ENCODE data around the gene ELFN2.
"Not testable (repeated sequence)": the region's sequence is repeated elsewhere in the genome, so short reads cannot be mapped to it uniquely, and the experiment has no call there.

DNA sequence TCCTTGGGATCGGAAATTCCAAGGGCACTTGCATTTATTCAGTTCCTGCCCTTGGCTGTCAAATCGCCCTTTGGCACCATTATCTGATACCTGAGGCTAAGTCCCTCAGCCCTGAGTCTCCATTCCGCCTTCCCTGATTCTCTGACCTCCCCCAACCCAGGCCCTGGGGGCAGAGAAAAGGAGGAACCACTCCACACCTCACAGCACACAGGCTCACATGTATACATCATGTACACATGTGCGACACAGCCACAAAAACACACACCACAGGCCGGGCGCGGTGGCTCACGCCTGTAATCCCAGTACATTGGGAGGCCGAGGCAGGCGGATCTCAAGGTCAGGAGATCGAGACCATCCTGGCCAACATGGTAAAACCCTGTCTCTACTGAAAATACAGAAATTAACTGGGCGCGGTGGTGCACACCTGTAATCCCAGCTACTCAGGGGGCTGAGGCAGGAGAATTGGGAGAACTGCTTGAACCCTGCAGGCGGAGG, 41.0 kb upstream of the ELFN2 start:
- TF ChIP-seq POLR2A (IDR thresholded peaks at IDR 0.05), result not testable (repeated sequence)
- TF ChIP-seq, protein P1, sequence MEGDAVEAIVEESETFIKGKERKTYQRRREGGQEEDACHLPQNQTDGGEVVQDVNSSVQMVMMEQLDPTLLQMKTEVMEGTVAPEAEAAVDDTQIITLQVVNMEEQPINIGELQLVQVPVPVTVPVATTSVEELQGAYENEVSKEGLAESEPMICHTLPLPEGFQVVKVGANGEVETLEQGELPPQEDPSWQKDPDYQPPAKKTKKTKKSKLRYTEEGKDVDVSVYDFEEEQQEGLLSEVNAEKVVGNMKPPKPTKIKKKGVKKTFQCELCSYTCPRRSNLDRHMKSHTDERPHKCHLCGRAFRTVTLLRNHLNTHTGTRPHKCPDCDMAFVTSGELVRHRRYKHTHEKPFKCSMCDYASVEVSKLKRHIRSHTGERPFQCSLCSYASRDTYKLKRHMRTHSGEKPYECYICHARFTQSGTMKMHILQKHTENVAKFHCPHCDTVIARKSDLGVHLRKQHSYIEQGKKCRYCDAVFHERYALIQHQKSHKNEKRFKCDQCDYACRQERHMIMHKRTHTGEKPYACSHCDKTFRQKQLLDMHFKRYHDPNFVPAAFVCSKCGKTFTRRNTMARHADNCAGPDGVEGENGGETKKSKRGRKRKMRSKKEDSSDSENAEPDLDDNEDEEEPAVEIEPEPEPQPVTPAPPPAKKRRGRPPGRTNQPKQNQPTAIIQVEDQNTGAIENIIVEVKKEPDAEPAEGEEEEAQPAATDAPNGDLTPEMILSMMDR (IDR thresholded peaks at IDR 0.05), result not testable (repeated sequence)

Data from right lobe of liver (tissue), 4 donors.